AG09309 (cell line): Measurements from ENCODE around the gene ENDOD1.

Experiments
- DNase-seq: peaks from one replicate; pipeline ENCODE4 v3.0.0-alpha.2; 2010; ENCODE audit warnings: low read depth
- H3K4me3 ChIP-seq: 2 replicates; pipeline ENCODE4 v1.5.1; 2011; ENCODE audit warnings: mild to moderate bottlenecking, low read depth, low read length, moderate library complexity; ENCODE audit not compliant: control insufficient read depth
- TF ChIP-seq, protein P1 (sequence below): IDR thresholded peaks from 2 replicates; pipeline ENCODE4 v1.5.1; 2011; ENCODE audit warnings: mild to moderate bottlenecking, low read depth, low read length, inconsistent platforms; ENCODE audit not compliant: insufficient read depth, control insufficient read depth; ENCODE audit errors: missing control alignments

The ENDOD1 gene

DNA sequence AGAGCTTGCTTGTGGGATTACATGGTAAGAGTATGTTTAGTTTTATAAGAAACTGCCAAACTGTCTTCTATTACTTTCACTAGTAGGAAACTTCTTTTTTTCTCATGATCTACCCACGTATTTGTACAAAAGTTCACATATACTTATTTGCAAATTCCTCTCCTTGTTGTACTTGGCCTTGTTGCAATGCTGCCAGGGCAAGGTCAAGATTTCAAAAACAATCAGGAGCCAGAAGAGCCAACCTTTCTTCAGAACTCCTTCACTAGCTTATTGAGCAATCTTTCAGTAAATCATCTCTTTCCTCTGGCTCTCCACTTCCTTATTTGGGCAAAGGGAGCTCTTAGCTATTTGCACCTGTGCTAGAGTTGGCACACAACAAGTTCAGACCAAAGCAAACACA, 13.2 kb upstream of the ENDOD1 start:
- DNase-seq: no peak
- H3K4me3 ChIP-seq: no peak overlapping the region

DNA sequence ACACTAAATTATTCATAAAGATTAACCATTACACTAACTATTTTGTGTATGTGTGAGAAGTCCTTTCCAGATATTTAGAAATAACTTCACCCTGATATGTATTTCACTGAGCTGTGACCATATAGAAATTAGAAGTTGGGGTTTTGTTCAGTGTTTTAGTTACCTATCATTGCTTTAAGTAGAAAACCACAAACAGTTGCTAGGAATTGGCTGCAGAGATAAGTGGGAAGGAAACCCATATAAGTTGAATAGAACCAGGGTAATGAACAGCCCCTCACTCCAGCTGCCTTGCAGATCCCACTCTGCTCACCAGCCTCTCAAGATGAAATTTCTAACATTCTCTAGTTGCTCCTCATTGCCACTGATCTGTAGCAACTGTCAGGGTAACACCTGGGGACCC, 12.7 kb upstream of the ENDOD1 start:
- TF ChIP-seq, protein P1, sequence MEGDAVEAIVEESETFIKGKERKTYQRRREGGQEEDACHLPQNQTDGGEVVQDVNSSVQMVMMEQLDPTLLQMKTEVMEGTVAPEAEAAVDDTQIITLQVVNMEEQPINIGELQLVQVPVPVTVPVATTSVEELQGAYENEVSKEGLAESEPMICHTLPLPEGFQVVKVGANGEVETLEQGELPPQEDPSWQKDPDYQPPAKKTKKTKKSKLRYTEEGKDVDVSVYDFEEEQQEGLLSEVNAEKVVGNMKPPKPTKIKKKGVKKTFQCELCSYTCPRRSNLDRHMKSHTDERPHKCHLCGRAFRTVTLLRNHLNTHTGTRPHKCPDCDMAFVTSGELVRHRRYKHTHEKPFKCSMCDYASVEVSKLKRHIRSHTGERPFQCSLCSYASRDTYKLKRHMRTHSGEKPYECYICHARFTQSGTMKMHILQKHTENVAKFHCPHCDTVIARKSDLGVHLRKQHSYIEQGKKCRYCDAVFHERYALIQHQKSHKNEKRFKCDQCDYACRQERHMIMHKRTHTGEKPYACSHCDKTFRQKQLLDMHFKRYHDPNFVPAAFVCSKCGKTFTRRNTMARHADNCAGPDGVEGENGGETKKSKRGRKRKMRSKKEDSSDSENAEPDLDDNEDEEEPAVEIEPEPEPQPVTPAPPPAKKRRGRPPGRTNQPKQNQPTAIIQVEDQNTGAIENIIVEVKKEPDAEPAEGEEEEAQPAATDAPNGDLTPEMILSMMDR: no peak
- DNase-seq: no peak
- no peak overlapping the region for H3K4me3 ChIP-seq

More for the DNA sequence above, 13.2 kb upstream of the ENDOD1 start:
- TF ChIP-seq, protein P1: no peak

DNA sequence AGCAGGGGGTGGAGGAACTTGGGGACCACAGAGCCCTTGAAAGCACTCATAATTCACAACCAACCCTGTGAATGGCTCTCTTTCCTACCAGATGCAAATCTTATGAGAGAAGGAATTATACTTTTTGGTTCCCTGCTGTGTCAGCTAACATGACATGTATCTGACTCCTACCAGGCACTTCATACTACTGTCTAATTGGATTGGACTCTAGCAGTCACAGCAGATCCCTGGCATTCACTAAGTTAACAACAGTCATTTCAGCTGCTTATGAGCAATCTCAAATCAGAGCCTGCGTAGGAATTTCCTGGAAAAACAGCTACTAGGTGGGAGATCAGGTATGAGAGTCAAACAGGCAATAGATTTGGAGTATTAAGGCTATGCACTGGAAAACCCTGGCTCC, 11.1 kb upstream of the ENDOD1 start:
- TF ChIP-seq, protein P1: no peak
- no peak for DNase-seq
- no peak overlapping the region for H3K4me3 ChIP-seq

DNA sequence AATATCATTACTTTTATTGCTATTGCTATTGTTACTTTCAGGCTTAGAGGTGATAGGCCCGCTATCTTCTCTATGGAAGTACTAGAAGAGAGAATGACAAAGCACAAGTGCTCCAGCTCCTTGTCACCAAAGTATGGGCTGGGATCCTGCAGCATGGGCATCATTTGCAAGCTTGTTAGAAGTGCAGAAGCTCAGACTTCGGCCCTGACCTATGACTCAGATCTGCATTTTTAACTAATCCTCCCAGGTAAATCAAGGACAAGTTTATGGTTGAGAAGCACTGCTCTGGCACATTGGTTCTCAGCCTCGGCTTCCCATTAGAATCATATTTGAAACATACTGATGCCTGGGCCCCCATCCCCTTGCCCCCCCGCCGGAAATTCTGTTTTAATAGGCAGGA, 8.6 kb upstream of the ENDOD1 start:
- no peak overlapping the region for H3K4me3 ChIP-seq
- TF ChIP-seq, protein P1: no peak
- DNase-seq: no peak

DNA sequence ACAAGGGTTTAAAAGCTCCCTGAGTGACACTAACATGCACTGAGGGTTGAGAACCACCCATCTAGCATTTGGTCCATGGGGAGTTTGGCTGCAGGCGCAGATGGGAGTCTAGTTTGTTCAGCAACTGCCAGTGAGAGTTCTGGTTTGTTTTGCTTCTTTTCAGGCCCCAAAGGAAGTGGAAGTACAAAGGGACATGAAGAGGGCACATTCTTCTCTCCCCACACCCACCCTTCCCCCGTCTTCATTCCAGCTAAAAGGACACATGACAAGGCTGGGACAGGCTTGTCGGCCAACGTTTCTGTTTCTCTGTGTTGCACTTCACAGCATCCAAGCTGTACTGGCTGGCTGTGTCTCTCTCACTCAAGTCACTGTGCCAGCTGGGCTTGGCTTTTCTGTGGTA, 8.2 kb upstream of the ENDOD1 start:
- TF ChIP-seq, protein P1: no peak
- no peak overlapping the region for H3K4me3 ChIP-seq

DNA sequence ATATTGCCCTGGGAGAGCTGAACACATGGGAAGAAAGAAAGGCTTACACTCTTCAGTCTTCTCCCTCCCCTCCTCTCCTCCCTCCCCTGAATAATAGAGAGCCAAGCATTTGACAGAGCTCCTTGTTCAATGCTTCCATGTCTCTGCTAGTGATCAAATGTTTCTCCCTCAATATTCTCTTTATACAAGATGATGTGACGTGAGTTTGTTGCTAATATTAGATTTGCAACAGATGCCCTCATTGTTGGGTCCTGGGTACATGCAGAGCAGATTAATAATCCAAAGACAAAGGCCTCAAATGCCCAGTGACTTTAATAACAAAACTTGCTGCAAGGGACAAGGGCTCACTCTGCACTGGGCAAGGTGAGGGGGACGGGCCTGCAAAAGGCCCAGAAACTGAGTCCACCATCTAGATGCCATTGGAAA, 7.1 kb upstream of the ENDOD1 start:
- no peak for DNase-seq
- TF ChIP-seq, protein P1: no peak
- no peak overlapping the region for H3K4me3 ChIP-seq

More for the DNA sequence above, 8.2 kb upstream of the ENDOD1 start:
- no peak for DNase-seq

DNA sequence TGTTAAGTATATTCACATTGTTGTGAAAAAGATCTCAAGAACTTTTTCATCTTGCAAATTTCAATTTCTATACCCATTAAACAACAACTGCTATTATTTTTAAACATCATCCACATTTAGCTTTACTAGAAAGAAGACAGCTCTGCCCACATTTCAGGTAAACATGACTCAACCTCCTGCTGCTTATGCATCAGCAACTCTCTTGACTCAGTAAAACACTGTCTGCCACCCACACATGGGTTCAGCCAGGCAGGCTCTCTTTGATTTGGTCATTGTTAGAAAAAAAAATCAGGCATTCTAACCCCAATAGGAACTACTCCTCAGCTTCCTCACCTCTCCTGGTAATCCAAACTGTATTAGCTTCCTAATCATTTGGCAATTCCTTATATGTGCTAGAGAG, 5.1 kb upstream of the ENDOD1 start:
- H3K4me3 ChIP-seq: no peak overlapping the region
- TF ChIP-seq, protein P1: no peak
- DNase-seq: no peak
